Hematopoietic multipotent progenitor cell treated with erythropoietin and hydrocortisone succinate and interleukin-3 and kit ligand, for 6 days (in vitro differentiated cells): Measurements from ENCODE around the gene DNAAF3.

Experiments used
- DNase-seq: peaks from one replicate; pipeline ENCODE4 v3.0.0-alpha.2; 2015

Gene DNAAF3

GRCh38 chr19:55166530-55167268 is at the start of gene DNAAF3:
DNAAF3 (minus strand) TSS chr19:55166613; CDS start chr19:55166413, 200 bp downstream.
- DNase-seq: peak; percentile 99

DNA sequence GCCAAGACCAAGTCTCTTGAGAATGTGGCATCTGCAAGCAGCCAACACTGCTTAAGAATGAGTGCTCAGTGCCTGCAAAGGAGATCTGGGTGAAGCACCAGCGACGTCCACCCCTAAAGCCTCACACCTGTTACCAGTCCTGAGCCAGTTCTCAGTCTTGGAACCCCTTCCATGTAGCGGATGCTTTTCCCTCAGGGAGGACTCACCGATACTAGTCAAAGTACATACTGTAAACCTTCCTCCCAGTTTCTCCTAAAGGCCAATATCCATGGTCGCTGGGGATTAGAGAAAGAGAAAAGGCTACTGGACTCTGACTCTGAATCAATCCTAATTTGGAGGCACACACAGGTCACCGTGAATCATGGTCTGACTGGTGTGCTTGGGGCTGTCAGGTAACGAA is 47.1 kb upstream of the DNAAF3 start:
- DNase-seq: no peak

DNA sequence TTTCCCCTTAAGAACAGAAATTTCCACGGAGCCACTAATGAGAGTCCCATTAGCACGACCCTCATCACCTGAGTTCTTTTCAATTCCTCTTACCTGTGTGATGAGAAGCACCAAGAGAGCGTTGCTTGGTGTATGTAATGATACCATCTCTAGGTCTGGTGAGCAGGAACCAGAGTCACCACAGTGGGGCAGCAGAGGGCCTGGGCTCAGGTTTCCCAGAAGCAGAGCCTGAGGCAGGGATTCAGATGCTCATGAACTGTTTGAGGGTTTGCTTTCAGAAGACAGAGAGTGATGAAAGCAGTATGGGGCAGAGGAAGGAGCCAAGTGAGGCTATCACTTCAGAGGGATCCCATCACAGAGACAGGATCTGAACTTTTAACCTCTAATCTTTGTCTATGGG is 46.0 kb upstream of the DNAAF3 start:
- peak; percentile 63 for DNase-seq

DNA sequence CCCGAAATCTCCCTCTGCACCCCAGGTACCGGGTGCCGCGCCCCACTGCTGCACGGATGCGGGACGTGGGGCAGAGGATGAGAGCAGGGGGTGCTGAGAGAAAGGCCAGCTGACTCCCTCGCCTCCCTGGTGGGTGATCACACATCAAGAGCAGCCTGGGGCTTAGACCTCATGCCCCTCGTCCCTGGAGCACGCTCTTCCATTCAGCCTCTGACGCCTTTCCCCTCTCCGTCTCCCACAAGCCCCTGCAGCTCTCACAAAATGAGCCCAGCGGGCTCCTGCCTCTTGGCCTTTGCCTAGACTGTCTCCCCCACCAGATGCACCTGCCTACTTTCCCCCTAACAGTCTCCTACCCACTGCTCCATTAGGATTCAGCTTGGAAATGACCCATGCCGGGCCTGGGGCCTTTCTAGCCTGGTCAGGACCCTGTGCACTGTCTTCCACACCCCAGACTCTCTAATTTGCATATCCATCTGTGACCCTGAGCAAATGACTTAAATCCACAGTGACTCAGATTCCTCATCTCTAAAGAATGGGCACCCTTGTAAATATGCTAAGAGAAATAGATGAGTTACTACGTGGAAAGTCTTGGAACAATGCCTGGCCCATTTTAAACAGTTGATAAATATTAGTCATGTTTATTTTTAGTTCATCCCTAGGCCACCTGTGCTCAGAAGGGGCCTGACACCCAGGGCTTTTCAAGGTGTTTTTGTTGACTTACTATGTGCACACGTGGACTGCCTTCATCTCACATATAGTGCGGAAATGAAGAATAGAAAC is 43.5 kb upstream of the DNAAF3 start:
- no peak for DNase-seq

DNA sequence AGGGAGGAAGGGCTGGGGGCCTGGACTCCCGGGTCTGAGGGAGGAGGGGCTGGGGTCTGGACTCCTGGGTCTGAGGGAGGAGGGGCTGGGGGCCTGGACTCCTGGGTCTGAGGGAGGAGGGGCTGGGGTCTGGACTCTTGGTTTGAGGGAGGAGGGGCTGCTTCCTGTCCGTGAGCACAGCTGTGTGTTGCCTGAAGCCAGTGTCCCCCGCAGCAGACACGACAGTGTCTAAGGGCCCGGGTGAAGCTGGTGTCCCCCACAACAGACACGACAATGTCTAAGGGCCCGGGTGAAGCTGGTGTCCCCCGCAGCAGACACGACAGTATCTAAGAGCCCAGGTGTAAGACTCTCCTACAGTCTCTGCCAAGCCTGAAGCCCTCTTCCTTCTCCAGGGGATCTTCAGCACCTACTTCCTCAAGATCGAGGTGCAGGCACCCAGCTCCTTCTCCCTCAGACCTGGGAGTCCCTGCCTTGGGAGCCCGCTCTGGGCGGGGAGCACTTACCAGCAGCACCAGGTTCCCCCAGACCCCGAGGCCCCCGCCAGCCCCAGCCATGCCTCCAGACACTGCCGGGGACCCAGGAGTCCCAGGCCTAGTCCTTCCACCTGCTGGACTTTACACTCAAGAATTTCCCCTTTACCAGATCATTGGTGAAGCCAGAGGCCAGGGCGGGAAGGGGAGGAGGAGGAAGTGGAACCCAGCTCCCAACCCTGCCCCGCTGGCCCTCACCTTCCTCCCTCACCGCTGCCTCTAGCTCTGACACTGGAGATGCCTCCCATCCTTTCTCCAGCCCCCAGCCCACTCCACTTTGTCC is 42.7 kb upstream of the DNAAF3 start, which contains the start of gene PTPRH:
PTPRH (minus strand) TSS at position 622 of the 813 bp plus-strand sequence; CDS start at position 554, 68 bp downstream.
- DNase-seq: no peak

- DNase-seq: peak; percentile 94
Measured at GRCh38 chr19:55206664-55207500, 40.5 kb upstream of the DNAAF3 start.

- DNase-seq: peak; percentile 40
Measured at GRCh38 chr19:55202199-55202598, 35.8 kb upstream of the DNAAF3 start.

DNA sequence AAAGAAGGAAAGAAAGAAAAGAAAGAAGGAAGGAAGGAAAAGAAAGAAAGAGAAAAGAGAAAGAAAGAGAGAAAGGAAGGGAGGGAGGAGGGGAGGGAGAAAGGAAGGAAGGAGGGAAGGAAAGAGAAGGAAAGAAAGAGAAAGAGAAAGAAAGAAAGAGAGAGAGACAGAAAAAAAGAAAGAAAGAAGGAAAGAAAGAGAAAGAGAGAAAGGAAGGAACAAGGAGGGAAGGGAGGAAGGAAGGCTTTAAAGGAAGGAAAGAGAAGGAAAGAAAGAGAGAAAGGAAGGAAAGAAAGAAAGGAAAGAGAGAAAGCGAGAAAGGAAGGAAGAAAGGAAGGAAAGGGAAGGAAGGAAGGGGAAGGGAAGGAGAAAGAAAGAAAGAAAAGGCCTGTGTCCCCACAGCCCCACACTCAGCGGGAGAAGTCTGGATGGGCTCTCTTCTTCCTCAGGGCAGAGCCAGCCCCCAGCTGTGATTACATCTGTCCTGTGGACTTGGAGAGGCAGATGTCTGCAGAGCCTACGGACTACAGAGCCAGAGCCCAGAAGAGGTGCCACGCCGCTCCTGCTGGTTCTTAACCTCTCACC is 33.3 kb upstream of the DNAAF3 start:
- no peak for DNase-seq

DNA sequence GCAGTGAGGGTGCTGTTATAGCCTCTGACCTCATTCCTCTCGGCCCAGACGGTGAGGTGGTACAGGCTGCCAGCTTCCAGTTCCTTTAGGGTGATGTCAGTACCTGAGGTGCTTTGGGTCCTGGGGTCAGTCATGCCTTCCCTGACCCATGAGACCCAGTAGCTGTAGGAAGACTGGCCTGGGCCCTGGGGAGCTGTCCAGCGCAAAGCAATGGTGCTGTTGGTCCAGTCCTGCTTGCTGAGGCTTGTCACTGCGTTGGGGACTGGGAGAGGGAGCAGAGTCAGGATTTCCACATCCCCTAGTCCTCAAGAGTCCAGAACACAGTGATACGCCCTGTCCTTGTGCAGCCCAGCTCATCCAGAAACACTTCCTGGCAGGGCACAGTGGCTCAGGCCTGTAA is 32.2 kb upstream of the DNAAF3 start:
- no peak for DNase-seq

DNA sequence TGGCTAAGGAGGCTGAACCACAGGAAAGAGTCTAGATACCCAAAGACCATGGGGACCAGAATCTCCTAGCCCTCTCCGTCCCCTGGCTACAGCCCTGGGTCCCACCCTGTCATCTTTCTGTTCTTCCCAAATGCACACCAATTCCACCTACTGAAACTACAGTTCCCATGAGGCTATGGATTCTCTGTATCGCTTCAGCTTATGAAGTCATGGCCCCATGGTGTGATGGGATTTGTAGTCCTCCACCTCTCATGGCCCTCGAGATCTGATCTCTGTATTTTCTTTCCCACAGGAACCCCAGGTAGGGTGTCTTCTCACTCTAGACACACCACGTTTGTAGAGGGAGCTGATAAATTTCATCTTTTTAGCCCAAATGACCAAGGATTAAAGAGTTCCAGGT is 31.1 kb upstream of the DNAAF3 start:
- DNase-seq: peak; percentile 69

- peak; percentile 45 for DNase-seq
Measured at GRCh38 chr19:55196803-55197202, 30.4 kb upstream of the DNAAF3 start.

DNA sequence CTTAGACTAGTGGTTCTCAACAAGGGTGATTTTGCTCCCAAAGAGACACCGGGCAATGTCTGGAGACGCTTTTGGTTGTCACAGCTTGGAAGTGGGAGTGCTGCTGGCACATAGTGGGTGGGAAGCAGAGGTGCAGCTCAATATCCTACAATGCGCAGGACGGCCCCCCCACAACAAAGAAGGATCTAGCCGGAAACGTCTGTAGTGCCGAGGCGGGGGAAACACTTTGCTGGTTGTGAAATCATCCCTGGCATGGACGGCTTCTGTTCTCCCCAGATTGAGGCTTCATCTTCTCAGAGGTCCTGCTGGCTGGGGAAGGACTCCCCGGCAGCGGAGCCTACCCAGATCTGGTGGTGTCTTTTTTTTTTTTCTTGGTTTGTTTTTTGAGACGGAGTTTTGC is 27.1 kb upstream of the DNAAF3 start:
- DNase-seq: no peak

GRCh38 chr19:55189403-55189835 is 23.0 kb upstream of the DNAAF3 start:
- no peak for DNase-seq

GRCh38 chr19:55188625-55189024 is 22.2 kb upstream of the DNAAF3 start:
- DNase-seq: no peak

DNA sequence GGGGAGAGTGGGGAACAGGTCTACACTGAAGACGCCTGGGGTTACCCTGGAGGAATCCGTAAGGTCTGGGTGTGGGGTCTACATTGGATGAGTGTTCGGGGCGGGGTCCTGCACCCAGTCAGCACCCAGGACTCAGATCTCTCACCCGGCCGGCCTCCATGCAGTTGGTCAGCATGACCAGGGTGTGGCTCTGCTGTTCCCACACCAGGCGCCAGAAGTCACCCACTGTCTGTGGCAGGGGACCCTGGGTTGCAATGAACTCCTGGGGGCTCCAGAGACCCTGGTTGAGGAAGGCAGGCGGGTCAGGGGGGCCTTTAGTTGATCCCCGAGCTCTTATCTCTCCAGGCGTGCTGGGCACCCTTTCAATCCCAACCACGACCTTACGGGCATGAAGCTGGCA is 19.7 kb upstream of the DNAAF3 start:
- DNase-seq: no peak

GRCh38 chr19:55181740-55182139 is 15.3 kb upstream of the DNAAF3 start:
- DNase-seq: no peak

GRCh38 chr19:55179606-55180484 is 13.4 kb upstream of the DNAAF3 start, which contains the start of gene SYT5:
SYT5 (minus strand) TSS chr19:55180289; CDS start chr19:55179041, 1,248 bp downstream.
- peak; percentile 61 for DNase-seq

DNA sequence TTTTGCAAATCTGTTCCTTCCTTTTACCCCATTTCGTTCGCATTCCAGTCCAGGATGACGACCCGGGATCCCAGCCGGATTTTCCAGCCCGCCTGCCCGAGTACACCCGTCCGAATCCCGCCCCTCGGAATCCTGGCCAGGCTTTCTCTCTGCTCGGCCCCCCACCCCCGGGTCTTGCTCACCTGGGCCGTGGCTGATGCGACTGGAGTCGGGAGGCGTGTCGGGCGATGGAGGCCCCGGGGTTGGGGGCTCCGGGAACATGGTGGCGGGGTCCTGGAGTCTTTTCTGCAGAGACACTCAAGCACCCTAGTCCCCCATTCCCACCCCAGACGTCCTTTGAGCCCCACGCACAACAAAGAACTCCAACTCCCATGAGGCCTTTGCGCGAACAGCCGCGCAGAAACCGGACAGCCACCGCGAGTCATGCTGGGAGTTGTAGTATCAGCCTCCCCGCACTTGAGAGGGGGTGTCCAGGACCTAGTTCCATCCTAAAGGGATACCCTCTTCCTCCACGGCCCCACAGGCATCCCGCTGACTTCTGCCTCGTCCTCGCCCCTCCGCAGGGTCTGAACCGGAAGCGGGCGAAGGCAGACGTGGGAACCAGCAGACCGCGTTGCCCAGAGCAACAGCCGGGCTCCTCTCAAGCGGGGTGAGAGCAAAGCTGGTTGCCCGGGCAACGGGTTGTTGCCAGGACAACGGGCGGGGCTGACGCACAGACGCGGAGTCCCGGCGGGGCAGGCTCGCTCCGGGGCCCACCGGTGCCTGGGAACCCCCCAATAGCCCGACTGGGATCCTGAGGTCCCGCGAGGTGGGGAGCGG is 12.6 kb upstream of the DNAAF3 start:
- peak; percentile 88 for DNase-seq

DNA sequence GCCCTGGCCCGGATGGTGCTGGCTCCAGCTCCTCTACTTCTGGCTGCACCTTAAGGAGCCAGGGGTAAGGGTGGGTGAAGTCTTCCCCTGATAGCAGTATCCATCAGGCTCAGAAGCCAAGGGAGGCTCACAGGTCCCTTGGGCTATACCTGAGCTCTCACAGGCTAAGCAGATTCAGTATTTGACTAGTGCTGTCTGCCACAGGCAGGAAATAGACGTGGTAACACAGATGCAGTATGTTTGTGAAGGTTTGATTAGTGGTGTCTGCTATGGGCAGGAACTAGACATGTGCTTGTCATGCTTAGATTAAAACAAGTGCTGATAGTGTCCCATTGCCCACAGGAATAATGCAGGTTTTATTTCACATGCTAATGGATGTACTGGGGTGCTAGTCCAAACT is 9.7 kb upstream of the DNAAF3 start:
- DNase-seq: peak; percentile 44
